Thyroid gland (tissue), 4 donors: ENCODE data around the gene ZYG11A.
"Not testable (repeated sequence)": the region's sequence is repeated elsewhere in the genome, so short reads cannot be mapped to it uniquely, and the experiment has no call there.

Experiments used
- CTCF ChIP-seq, 6 experiments: fragments of 200-600 bp in 3 of 6; fragments of 450-650 bp in 3 of 6; sonication (generic) in 3 of 6; IDR thresholded peaks; one replicate each; pipeline ENCODE4 v1.5.1; 2016 to 2019; ENCODE audit warnings: antibody characterized with exemption in 6 of 6, mild to moderate bottlenecking in 2 of 6, inconsistent platforms in 1 of 6, moderate library complexity in 1 of 6
- POLR2A ChIP-seq, 2 donors: fragments of 450-650 bp; IDR thresholded peaks; one replicate each; pipeline ENCODE4 v1.6.1; 2017; ENCODE audit warnings: antibody characterized with exemption in 2 of 2, mild to moderate bottlenecking in 2 of 2, moderate library complexity in 1 of 2

GRCh38 chr1:52820830-52821229 is 21.7 kb upstream of the ZYG11A start:
- not testable (repeated sequence) for TF ChIP-seq CTCF, POLR2A (IDR thresholded peaks at IDR 0.05)
